COLO829 (cell line): Measurements from ENCODE around the gene HTR1D.

Source experiments
- DNase-seq: peaks from one replicate; pipeline ENCODE4 v3.0.0; 2012; ENCODE audit warnings: low spot score

Gene HTR1D

GRCh38 chr1:23184212-23184934 lies 32.9 kb downstream of the HTR1D start:
- no peak for DNase-seq

DNA sequence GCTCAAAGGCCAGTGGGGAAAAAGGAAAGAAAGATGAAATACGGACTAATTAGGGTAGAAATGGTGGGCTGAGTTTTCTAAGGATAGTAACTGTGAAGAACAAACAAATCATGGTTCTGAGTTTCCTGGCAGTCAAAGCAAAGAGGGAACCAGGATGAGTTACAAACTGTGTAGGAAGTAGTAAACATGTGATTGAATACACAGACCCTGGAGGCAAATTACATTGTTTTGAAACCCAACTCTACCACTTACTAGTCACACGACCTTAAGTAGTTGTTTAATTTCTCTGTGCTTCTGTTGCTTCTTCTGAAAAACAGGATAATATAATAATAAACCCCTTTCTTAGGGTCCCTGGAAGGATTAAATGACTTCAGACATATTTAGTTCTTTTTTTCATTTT lies 37.4 kb downstream of the HTR1D start:
- DNase-seq = no peak

DNA sequence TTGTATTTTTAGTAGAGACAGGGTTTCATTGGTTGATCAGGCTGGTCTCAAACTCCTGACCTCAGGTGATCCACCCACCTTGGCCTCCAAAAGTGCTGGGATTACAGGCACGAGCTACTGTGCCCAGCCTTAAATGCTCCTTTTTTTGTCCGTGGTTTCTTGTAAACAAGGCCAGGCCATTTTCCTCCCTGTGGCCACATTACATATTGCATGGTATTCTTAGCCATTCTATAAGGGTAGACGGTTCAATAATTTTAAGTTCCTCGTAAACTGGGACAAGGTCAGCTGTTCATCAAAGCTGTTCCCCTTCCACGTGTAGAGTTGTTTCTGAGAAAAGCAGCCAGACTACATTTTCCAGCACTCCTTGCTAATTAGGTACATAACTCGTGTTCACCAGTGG lies 38.4 kb downstream of the HTR1D start:
- no peak for DNase-seq

DNA sequence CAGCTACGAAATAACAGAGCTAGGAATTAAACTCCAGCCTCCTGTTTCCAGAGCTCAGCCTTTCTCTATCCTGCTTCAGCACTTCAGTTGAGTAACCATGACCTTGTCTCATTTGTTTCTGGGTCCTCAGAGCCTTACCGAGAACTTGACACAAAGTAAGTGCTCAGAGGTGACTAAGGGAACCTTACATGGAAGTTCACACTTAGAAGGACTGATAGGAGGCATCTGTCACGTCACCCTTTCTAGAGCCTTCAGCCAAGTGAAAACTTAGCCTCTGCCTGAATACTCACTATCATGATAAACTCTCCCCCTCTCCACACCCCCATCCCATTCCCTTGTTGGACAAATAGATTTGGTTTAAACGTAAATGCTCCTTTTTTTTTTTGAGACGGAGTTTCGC lies 38.9 kb downstream of the HTR1D start:
- no peak for DNase-seq

GRCh38 chr1:23177438-23178380 lies 39.6 kb downstream of the HTR1D start:
- no peak for DNase-seq

- no peak for DNase-seq
Observed at GRCh38 chr1:23177031-23177430, 40.3 kb downstream of the HTR1D start.

DNA sequence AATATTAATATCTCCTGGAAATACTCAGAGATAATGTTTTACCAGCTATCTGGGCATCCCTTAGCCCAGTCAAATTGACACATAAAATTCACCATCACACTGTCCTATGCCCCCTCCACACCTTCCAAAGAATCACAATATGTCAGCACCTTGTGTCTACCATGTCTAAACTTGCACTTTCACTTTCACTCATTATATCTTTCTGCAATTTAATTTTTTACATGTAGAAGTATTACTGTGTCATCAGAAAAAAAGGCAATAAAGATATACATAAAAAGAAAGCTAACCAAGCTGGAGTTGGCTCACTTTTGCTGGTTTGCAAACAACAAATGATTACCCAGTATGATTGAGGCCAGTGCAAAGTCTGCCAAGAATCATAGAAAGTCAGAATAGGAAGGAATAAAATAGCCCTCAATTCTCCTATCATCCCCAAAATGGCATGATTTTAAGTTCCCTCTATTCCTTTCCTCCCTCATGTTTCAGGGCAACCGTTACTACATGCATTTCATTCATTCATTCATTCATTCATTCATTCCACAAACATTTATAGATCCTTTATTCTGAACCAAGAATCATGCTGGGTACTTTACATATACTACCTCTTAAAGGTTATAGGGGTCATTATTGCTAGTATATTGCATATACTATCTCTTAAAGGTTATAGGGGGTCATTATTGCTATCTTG lies 42.7 kb downstream of the HTR1D start:
- no peak for DNase-seq

- DNase-seq = no peak
Observed at GRCh38 chr1:23171181-23171755, 46.0 kb downstream of the HTR1D start.

DNA sequence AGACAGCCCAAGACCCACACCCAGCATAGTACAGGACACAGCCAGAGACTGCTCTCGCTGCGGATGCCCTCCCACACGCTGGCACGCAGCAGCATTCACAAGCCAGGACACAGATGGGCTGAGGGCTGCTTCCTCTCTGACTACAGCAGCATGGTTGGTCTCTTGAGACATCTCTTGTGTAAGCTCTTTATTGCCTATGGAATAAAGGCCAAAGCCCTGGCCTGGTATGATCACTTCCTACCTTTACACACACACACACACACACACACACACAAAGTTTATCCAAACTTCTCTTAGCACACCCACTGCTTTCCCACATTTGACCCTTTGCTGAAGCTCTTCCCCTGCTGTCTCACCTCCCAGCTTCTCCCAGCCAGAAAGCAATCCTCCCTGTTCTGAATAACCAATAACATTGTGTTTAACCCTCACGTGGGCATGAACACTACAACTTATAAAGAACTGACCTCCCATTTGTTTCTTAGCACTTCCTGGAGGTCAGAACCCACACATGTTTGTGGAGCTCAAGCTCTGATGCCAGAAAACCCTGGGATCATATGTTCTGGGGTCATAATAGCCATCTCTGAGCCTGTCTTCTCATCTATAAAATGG lies 47.5 kb downstream of the HTR1D start:
- DNase-seq = peak; percentile 75

DNA sequence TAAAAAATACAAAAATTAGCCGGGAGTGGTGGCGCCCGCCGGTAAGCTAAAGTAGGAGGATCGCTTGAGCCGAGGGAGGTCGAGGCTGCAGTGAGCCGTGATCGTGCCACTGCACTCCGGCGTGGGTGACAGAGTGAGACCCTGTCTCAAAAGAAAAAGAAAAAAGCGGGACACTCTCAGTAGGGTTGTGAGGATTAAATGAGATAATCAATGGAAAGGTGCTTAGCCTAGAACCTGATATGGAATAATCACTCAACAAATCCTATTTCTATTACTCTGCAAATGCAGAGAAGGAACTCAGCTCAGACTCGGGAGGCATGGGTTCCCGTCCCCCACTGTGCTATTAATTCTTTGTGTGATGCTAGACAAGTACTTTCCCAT lies 48.1 kb downstream of the HTR1D start:
- DNase-seq = no peak

DNA sequence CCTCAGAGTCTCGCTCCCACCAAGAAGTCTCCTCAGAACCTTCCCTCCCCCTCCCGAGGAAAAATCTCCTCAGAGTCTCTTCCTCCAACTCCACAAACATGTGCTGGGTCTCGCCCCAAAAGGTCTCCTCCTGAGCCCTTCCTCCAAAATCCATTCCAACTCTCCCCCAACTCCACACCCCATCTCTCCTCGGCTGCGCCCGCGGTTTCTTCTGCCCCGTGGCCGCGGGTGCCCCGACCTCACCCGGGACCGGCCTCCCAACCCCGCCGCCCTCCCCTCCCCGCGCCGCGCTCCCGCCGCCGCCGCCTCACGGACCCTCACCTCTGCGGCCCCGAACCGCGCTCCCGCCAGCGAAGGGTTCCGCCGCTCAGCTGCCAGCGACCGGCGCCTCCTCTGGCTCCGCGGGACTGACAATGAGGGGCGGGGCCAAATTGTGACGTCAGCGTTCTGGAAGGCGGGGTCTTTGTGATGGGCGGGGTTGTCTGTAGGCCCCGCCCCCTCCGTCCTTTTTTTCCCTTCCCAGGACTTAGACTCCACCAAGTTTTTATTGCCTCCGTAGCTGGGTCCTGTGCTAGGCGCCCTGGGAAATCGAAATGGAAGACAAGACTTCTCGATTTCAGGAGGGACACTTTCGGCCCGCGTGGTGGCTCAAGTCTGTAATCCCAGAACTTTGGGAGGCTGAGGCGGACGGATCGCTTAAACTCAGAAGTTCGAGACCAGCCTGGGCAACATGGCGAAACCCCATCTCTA lies 48.7 kb downstream of the HTR1D start, which contains the start of gene LUZP1:
TSS of gene LUZP1 (minus strand) at position 412 of the 750 bp plus-strand sequence.
- DNase-seq = peak; percentile 83

GRCh38 chr1:23168079-23168444 lies 49.2 kb downstream of the HTR1D start:
- no peak for DNase-seq

DNA sequence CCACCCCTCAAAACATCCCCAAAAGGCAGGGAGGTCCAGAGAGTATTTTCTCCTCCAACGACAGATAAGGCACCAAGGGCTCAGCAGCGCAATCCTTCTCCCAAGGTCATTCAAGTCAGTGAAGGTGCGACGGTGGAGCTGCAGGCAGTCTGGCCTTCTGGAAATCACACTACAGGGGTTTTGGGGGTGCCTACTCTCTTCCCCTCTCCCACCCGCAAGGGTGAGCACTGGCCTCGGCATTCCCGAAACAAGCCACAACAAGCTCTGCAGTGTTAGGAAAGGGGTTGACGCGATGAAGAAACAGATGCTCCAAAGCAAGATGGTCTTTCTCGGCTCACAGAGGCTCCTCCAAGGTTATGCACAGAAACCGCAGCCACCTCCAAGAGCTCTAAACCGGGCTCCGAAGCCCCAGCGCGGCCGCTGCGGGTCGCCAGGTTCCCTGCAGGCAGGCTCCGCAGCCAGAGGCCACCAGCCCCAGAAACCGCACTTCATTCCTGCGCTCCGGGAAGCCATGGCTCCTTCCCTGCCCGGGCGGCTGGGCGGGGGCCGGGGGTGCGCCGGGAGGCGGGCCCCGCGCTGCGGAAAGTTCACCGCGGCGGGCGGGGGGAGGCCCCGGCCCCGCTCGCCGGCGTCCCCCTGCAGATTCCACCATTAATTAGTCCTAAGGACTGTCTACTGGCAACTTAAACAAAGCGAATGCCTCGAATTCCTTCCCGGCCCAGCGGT lies 49.8 kb downstream of the HTR1D start:
- DNase-seq = no peak

DNA sequence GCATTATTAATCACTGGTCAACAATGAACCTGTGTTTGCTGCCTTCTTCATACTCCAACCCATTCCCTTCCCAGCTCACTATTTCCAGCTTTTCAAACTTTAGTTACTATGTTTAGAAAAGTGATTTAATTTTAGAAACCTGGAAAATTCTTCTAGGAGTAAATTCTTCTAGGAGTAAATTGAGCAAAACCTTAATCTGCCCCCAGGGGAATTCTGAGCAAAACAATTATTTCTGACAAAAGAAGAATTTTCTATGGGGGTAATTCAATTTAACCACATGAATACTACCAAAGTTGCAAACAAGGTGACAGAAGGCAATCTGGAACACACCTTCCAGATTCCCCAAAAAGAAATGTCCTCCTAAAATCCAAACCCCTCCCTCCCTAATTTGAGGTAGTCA lies 50.4 kb downstream of the HTR1D start:
- DNase-seq = no peak

- no peak for DNase-seq
Observed at GRCh38 chr1:23163395-23163794, 53.9 kb downstream of the HTR1D start.

DNA sequence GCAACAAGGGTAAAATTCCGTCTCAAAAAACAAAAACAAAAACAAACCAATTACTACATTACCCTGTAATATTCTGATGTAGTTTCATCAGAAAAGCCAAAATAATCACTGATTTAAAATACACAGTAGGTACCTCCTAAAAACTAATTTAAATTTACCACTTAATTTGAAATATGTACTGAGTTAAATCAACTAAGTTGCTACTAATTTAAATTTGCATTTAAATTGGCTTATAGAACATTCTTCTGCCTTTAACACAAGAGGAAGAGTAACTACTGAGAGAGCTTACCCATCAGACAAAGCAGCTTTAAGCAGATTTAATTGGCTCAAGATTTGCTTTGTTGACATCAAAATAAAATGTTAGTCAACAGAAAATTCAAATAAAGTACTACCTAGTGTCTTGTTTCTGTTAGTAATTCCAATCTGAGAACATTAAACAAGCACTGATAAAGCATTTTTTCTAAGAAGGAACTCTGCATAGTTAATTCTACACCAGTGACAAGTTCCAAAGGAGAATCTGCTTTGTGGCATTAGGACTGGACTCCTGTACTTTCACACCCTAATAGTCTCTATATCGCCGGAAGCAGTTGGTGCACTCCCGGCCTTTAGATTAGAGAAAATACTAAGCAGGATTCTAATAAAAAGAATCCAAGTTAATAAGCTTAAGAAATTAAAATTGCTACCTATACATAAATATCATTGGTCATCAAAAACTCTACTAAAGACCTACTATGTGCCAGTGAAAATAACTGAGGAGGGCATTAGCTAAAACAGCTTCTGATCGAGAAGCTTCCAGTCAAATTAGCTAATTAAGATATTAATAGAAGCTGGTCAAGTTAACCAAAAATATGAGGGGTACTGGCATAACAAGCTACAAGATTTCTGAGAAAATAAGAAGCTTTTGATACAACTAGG lies 57.1 kb downstream of the HTR1D start:
- DNase-seq = no peak

GRCh38 chr1:23156940-23157339 lies 60.4 kb downstream of the HTR1D start:
- no peak for DNase-seq

GRCh38 chr1:23152966-23153684 lies 64.2 kb downstream of the HTR1D start:
- no peak for DNase-seq

DNA sequence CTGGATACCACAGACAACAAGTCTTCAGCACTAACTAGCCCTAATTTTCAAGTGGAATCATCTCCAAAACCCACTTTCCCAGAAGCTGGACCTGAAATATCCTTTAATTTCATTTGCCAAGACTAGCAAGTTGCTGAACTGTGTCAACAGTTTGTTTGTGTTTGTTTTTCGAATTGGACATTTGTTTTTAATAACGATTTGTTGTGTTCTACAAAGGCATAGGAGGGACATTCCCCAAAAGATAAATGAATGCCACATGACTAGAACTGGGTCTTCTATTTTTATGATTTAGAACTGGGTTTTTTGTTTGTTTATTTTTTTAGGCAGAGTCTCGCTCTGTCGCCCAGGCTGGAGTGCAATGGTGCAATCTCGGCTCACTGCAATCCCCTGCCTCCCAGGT lies 66.6 kb downstream of the HTR1D start:
- DNase-seq = no peak
